Stimulated activated CD8-positive, alpha-beta memory T cell treated with anti-CD3 and anti-CD28 coated beads, Interleukin-15, amount 100 ng/mL, for 48 hours (primary cell): Measurements from ENCODE around the gene TTC28.
"Not testable (repeated sequence)": the region's sequence is repeated elsewhere in the genome, so short reads cannot be mapped to it uniquely, and the experiment has no call there.

ENCODE experiments used
- DNase-seq, 2 donors: peaks; one replicate each; pipeline ENCODE4 v3.0.0-alpha.2; 2020; ENCODE audit warnings: low read depth in 2 of 2

TTC28 gene

DNA sequence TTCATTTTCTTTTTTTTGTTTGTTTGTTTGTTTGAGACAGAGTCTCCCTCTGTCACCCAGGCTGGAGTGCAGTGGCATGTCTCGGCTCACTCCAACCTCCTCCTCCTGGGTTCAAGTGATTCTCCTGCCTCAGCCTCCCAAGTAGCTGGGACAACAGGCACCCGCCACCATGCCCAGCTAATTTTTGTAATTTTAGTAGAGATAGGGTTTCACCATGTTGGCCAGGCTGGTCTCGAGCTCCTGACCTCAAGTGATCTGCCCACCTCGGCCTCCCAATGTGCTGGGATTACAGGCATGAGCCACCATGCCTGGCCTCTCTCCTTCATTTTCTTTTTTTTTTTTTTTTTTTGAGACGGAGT is 118.9 kb downstream of the TTC28 start:
- not testable (repeated sequence) for DNase-seq

DNA sequence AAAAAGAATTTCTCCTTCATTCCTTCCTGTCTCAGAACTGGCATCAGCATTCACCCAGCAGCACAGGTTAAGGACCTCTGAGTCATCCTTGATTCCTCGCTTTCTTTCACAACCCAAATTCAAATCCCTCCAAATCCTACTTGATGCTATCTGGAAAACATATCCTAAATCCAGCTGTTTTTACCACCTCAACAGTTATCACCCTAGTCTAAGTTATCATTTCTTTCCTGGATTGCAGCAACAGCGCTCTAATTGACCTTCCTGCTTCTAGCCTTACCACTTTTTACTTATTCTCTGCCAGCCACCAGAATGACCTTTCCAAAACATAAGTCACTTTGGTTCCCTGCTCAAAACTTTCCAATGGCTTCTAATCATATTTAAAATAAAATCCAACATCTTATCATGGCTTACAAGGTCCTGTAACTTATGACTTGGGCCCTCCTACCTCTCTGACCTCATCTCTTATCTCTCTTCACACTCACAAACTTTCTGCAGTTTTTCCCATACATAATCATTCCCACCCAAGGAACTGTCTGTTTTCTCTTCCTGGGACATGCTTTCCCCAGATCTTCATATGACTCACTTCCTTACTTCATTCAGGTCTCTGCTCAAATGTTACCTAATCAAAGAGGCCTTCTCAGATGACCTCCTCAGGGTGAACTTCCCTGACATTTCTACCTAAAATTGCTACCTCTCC is 119.4 kb downstream of the TTC28 start:
- no peak for DNase-seq

DNA sequence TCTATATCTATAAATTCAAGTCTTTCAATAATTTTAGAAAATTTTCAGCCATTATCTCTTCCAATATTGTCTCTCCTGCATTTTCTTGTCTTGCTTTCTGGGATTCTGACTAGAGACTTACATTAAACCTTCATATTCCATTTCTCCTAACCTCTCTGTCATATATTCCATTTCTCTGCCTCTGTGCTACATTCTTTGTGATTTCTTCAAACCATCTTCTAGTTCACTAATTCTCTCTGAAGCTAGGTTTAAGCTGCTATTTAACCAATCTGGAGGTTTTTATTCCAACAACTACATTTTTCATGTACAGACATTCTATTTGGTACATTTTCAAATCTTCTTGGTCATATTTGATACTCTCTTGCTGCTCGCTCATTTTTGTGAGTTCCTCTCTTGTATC is 122.5 kb downstream of the TTC28 start:
- no peak for DNase-seq

DNA sequence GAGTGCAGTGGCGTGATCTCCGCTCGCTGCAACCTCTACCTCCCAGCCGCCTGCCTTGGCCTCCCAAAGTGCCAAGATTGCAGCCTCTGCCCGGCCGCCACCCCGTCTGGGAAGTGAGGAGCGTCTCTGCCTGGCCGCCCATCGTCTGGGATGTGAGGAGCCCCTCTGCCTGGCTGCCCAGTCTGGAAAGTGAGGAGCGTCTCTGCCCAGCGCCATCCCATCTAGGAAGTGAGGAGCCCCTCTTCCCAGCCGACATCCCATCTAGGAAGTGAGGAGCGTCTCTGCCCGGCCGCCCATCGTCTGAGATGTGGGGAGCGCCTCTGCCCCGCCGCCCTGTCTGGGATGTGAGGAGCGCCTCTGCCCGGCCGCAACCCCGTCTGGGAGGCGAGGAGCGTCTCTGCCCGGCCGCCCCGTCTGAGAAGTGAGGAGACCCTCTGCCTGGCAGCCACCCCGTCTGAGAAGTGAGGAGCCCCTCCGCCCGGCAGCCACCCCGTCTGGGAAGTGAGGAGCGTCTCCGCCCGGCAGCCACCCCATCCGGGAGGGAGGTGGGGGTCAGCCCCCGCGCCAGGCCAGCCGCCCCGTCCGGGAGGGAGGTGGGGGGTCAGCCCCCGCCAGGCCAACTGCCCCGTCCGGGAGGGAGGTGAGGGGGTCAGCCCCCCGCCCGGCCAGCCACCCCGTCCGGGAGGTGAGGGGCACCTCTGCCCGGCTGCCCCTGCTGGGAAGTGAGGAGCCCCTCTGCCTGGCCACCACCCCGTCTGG is 126.4 kb downstream of the TTC28 start:
- DNase-seq, result not testable (repeated sequence)

DNA sequence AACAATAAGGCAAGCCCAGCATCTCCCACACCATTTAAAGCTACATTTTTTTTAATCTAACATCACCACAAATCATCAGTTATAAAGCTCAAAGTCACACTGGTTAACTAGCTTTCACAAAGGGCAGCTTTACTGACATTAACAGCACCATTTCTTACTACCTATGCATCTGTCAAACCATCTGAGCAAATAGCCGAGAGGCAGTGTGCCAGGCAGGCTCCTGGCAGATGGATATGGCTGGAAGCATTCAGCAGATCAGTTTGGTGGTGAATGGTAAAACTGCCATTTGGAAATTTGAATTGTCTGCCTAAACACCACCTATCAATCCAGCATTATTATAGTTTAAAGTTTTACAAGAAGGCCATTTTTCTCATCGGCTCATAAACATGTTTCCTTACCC is 131.2 kb downstream of the TTC28 start:
- DNase-seq, result no peak

DNA sequence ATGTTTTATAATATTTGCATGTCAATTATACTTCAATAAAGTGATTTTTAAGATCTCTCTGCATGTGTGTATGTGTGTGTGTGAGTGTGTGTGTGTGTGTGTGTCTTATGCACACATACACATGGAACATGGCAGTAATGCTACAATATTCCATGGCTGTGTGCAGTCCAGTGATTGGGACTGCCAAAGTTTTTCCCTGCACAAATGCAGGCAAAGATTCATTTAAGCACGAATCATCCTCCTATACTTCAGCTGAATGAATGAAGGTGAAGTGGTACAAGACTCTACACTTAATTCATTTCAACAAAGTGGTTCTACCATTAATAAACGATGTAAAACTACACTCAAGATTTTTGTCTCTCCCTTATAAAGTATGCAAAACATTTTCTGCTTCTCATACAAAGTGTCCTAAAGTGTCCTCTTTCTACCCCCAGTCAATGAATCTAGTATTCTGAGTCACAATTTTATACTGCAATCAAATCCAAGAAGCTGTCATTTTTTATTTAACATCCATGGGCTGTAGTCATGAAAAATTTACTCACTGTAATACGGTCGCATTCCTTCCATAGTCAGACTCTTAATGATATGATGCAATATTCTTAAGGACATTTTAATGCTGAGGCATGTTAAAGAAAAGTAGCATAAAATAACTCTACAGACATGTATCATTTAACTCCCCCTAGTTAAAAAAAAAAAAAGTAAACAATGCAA is 132.4 kb downstream of the TTC28 start:
- DNase-seq, result no peak

DNA sequence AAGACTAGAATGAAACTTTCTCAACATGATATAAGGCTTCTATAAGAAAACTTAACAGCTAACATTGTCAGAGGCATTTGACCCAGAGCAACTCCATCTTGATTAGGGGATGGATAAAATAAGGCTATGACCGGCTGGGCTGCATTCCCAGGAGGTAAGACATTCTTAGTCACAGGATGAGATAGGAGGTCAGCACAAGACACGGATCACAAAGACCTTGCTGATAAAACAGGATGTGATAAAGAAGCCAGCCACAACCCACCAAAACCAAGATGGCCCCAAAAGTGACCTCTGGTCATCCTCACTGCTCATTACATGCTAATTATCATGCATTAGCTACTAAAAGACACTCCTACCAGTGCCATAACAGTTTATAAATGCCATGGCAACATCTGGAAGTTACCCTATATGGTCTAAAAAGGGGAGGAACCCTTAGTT is 135.2 kb downstream of the TTC28 start:
- DNase-seq, result no peak

DNA sequence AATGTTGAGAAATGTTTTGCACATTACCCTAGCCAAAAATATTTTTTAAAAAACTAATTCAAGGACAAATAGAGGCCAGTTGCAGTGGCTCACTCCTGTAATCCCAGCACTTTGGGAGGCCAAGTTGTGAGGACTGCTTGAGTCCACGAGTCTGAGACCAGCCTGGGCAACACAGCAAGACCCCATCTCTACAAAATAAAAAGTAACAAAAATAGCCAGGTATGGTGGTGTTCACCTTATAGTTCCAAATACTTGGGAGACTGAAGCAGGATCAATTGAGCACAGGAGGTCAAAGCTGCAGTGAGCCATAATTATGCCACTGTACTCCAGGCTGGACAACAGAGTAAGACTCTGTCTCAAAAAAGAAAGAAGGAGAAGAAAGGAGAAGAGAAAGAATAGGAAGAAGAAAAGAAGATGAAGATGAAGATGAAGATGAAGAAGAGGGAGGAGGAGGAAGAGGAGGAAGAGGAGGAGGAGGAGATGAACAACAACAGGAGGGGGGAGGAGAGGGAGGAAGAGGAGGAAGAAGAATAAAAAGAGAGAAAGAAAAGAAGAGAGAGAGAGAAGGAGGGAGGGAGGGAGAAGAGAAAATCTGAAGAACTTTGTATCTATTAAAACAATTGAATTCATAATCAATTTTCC is 136.5 kb downstream of the TTC28 start:
- DNase-seq, result no peak

DNA sequence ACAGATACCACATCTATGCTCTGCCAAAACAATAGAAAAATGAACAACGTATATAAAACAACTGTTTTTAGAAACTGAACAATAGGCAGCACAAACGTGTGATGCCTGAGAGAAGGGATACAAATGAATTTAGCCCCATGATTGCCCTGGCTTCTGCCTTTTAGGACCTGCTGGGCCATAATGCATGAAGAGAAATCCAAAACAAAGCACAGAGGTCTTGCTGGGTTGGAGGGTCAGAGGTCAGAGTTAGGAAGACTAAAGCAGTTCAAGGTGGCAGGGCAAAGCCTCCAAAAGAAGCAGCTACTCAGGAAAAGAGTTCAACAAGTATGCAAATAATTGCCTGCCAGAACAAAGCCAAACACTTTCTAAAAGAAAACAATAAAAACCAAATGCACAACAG is 138.5 kb downstream of the TTC28 start:
- no peak for DNase-seq

DNA sequence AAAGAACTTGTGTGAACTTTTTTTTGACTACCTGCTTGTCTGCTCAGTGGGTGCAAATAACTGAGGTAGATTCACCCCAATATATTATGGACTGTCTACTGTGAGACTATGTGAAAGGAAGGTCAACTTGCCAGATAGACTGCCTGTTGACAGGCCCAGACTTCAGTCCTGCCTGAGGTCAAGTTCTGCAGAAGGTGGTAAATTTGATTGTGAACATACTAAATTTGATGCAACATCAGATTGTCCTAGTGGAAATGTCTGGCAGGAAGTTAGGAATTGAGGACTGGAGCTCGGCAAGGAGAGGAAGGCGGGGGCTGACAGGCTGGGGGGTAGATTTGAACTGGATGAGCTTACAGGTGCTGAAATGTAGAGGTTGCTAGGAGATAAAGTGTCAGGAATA is 140.7 kb downstream of the TTC28 start:
- DNase-seq, result no peak

DNA sequence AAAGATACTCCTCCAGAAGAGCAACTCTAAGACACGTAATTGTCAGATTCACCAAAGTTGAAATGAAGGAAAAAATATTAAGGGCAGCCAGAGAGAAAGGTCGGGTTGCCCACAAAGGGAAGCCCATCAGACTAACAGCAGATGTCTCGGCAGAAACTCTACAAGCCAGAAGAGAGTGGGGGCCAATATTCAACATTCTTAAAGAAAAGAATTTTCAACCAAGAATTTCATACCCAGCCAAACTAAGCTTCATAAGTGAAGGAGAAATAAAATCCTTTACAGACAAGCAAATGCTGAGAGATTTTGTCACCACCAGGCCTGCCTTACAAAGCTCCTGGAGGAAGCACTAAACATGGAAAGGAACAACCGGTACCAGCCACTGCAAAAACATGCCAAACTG is 149.1 kb downstream of the TTC28 start:
- DNase-seq, result not testable (repeated sequence)

DNA sequence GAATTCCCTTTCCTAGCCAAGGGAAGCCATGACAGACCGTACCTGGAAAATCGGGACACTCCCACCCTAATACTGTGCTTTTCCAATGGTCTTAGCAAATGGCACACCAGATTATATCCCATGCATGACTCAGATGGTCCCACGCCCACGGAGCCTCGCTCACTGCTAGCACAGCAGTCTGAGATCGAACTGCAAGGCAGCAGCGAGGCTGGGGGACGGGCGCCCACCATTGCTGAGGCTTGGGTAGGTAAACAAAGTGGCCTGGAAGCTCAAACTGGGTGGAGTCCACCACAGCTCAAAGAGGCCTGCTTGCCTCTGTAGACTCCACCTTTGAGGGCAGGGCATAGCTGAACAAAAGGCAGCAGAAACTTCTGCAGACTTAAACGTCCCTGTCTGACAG is 150.5 kb downstream of the TTC28 start:
- not testable (repeated sequence) for DNase-seq

DNA sequence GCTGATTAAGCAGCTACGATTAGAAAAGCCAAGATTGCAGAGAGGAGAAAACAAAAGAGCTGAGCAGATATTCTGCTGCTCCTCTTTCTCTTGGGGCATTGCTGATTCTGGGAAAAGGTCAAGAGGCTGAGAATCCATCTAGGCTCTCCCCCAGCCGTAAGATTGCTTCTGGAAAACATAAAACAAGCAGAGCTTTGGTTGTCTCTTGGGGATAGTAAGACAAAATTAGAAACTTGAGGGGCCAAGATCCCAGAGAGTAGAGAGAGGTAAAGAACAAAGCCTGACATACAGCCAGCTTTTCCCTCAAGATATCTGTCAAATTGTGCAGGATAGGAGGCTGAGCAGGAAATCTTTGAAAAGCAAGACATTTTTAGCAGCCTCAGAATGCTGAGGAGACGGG is 158.2 kb downstream of the TTC28 start:
- DNase-seq, result no peak

DNA sequence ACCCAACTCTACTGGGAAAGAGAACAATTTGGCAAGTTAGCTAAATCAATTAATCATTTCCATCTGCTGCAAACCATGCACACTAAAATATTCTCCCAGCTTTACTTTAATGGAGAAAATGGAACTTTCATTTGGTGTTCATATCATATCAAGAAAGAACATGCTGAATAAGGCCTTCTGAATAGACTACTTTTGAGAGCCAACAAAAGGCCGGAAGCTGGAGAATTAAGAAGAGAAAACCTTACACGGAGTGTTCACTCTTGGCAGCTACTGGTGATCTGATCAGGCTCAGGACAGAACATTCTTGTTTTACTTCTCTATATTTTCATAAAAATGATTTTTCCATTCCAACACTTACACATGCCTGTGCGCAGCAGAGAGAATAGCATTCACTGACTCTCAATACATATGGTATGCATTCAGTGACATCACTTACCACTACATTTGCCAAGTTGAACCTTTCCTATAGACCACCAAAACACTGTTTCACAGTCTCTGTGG is 165.3 kb downstream of the TTC28 start:
- DNase-seq, result no peak

DNA sequence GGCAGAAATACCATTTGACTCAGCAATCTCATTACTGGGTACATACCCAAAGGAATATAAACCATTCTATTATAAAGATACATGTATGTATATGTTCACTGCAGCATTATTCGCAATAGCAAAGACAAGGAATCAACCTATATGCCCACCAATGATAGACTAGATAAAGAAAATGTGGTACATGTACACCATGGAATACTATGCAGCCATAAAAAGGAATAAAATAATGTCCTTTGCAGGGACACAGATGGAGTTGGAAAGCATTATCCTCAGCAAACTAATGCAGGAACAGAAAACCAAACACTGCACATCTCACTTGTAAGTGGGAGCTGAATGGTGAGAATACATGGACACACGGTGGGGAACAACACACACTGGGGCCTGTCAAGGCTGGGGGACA is 167.3 kb downstream of the TTC28 start:
- DNase-seq, result not testable (repeated sequence)

DNA sequence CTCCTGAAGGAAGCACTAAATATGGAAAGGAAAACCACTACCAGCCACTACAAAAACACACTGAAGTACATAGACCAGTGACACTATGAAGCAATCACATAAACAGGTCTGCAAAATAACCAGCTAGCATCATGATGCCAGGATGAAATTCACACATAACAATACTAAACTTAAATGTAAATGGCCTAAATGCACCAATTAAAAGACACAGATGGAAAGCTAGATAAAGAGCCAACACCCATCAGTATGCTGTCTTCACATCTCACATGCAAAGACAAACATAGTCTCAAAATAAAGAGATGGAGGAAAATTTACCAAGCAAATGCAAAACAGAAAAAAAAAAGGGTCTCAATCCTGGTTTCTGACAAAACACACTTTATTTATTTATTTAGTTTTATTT is 171.7 kb downstream of the TTC28 start:
- no peak for DNase-seq

DNA sequence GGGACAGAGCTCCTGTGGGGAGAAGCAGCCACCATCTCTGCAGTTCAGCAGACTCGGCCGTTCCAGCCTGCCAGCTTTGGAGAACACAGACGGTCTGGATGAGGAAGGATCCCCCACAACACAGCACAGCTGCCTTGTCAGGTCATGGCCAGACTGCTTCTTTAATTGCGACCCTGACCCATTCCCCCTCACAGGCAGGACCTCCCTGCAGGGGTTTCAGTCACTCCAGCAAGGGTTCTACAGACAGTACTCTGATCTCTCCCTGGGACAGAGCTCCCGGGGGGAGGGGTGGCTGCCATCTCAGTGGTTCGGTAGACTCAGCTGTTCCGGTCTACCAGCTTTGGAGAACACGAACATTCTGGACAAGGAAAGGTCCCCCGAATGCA is 173.5 kb downstream of the TTC28 start:
- no peak for DNase-seq

DNA sequence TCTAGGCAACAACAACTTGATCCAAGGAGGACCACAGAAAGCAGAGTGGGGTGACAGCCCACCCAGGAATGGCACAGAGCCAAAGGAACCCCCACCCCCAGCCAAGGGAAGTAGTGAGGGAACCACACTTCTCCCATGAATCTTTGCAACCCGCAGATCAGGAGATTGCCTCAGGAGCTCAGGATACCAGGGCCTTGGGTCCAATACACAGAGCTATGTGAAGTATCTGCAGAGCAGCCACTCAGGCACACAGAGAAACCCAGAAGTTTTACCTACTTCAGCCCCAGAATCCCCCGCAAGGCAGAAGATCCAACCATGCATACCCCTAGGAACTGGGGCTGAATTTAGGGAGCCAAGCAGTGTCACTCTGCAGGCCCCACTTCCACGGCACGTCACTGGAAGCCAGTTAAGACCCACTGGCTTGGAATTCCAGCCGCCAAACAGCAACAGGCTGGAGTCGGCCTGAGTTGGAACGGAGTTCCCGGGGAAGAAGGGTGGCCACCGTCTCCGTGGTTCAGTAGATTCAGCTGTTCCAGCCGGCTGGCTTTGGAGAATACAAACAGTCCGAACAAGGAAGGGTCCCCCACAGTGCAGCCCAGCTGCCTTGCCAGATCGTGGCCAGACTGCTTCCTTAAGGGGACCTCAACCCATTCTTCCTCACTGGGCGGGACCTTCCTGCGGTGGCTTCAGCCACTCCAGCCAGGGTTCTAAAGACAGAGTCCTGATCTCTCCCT is 174.1 kb downstream of the TTC28 start:
- no peak for DNase-seq

DNA sequence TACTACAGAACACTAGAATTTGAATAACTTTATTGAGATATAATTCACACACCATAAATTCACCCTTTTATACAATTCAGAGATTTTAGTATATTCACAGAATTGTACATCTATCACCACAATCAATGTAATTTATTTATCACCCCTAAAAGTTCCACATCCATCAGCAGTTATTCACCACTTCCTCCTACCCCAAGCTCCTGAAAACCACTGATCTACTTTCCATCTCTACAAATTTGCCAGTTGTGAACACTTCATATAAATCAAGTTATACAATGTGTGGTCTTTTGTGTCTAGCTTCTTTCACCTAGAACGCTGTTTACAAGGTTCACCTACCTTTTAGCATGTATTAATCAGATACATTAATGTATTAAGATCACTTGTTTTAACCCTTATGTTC is 179.6 kb downstream of the TTC28 start:
- DNase-seq, result no peak

DNA sequence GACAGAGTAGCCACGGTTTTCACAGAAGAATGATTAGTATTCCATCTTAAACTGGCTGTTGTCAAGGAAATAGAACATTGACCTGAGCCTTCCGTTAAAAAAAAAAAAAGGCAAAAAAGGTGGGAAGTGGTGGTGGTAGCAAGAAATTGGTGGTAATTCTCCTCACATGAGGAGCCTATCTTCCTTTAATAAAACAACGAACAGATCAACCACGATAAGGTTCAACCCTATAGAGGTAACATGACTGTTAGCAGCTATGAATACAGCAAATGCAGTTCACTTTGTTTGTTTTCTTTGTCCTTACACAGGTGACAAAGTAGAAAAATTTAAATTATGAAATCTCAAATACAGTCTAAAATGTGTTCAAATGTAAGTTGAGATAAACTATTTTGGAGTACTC is 181.6 kb downstream of the TTC28 start:
- no peak for DNase-seq

DNA sequence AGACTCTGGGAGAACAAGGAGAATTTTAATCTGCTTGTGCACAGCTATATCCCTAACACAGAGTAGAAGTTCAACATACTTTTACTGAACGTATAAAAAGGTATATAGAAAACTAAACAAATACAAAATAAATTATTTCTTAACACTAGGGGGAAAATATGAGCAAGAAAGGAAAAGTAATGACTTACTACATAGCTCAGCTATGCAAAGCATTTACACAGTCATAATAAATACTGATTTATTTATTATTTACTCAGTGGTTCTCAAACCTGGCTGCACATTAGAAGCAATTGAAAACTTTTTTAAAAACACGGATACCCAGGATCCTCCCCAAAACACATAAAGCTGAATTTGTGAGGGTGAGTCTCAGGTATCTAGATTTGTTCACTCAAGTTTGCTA is 182.5 kb downstream of the TTC28 start:
- DNase-seq, result no peak

DNA sequence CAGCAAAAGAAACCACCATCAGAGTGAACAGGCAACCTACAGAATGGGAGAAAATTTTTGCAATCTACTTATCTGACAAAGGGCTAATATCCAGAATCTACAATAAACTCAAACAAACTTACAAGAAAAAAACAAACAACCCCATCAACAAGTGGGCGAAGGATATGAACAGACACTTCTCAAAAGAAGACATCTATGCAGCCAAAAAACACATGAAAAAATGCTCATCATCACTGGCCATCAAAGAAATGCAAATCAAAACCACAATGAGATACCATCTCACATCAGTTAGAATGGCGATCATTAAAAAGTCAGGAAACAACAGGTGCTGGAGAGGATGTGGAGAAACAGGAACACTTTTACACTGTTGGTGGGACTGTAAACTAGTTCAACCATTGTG is 188.4 kb downstream of the TTC28 start:
- not testable (repeated sequence) for DNase-seq
